Measurements from ENCODE around the gene SMAGP. TPM values are rescaled to one million over a fixed set of nuclear protein-coding genes. Genes with fewer than 3 reads are reported as not detected.
"Not testable (repeated sequence)": the region's sequence is repeated elsewhere in the genome, so short reads cannot be mapped to it uniquely, and the experiment has no call there.

Gene SMAGP
- total RNA-seq, 1 donor: 9.8 TPM

GRCh38 chr12:51265024-51265423 is 5.2 kb downstream of the SMAGP start:
- no peak for TF ChIP-seq CTCF (IDR thresholded peaks at IDR 0.05; ENCODE audit: extremely low read depth, low read depth, low read length)
- no peaks in the 10 kb centered on the region for H3K36me3 ChIP-seq (ENCODE audit: insufficient read depth, low read length)
- no peak overlapping the region for H3K4me3 ChIP-seq (ENCODE audit: insufficient read depth, low read length)
- no peak overlapping the region for H3K27ac ChIP-seq (ENCODE audit: low read depth, low read length)
- peaks cover 62% of the 10 kb centered on the region for H3K79me2 ChIP-seq (ENCODE audit: insufficient read depth, low read length)
- H4K20me1 ChIP-seq (ENCODE audit: insufficient read depth, low read length): peaks cover 3% of the 10 kb centered on the region
- H3K9me3 ChIP-seq (ENCODE audit: low read depth, low read length): no peaks in the 10 kb centered on the region
- no peak overlapping the region for H2AFZ ChIP-seq (ENCODE audit: low read length)
- H3K4me2 ChIP-seq (ENCODE audit: insufficient read depth, low read length): no peak overlapping the region
- no peak for DNase-seq (ENCODE audit: insufficient read length, low spot score, missing footprints)
- no peaks in the 10 kb centered on the region for H3K27me3 ChIP-seq (ENCODE audit: insufficient read depth, low read length)
- peaks cover 16% of the 10 kb centered on the region for H3K4me1 ChIP-seq (ENCODE audit: insufficient read depth, low read length)

GRCh38 chr12:51264297-51264696 is 5.9 kb downstream of the SMAGP start:
- H3K36me3 ChIP-seq (ENCODE audit: insufficient read depth, low read length): no peaks in the 10 kb centered on the region
- H3K4me1 ChIP-seq (ENCODE audit: insufficient read depth, low read length): peaks cover 13% of the 10 kb centered on the region
- H2AFZ ChIP-seq (ENCODE audit: low read length): no peak overlapping the region
- no peak for DNase-seq (ENCODE audit: insufficient read length, low spot score, missing footprints)
- H3K79me2 ChIP-seq (ENCODE audit: insufficient read depth, low read length): peaks cover 58% of the 10 kb centered on the region
- H3K9me3 ChIP-seq (ENCODE audit: low read depth, low read length): no peaks in the 10 kb centered on the region
- peaks cover 3% of the 10 kb centered on the region for H4K20me1 ChIP-seq (ENCODE audit: insufficient read depth, low read length)
- H3K4me2 ChIP-seq (ENCODE audit: insufficient read depth, low read length): no peak overlapping the region
- H3K27ac ChIP-seq (ENCODE audit: low read depth, low read length): no peak overlapping the region
- no peaks in the 10 kb centered on the region for H3K27me3 ChIP-seq (ENCODE audit: insufficient read depth, low read length)
- no peak overlapping the region for H3K4me3 ChIP-seq (ENCODE audit: insufficient read depth, low read length)
- TF ChIP-seq CTCF (IDR thresholded peaks at IDR 0.05; ENCODE audit: extremely low read depth, low read depth, low read length): no peak

- no peak for TF ChIP-seq CTCF (IDR thresholded peaks at IDR 0.05; ENCODE audit: extremely low read depth, low read depth, low read length)
- H2AFZ ChIP-seq (ENCODE audit: low read length): no peak overlapping the region
- peaks cover 3% of the 10 kb centered on the region for H4K20me1 ChIP-seq (ENCODE audit: insufficient read depth, low read length)
- no peak overlapping the region for H3K4me2 ChIP-seq (ENCODE audit: insufficient read depth, low read length)
- no peaks in the 10 kb centered on the region for H3K9me3 ChIP-seq (ENCODE audit: low read depth, low read length)
- H3K27ac ChIP-seq (ENCODE audit: low read depth, low read length): no peak overlapping the region
- H3K4me1 ChIP-seq (ENCODE audit: insufficient read depth, low read length): peaks cover 6% of the 10 kb centered on the region
- H3K36me3 ChIP-seq (ENCODE audit: insufficient read depth, low read length): no peaks in the 10 kb centered on the region
- peaks cover 52% of the 10 kb centered on the region for H3K79me2 ChIP-seq (ENCODE audit: insufficient read depth, low read length)
- H3K4me3 ChIP-seq (ENCODE audit: insufficient read depth, low read length): no peak overlapping the region
- no peaks in the 10 kb centered on the region for H3K27me3 ChIP-seq (ENCODE audit: insufficient read depth, low read length)
- no peak for DNase-seq (ENCODE audit: insufficient read length, low spot score, missing footprints)
These were observed 6.9 kb downstream of the SMAGP start for GRCh38 chr12:51263341-51263740.

- DNase-seq (ENCODE audit: insufficient read length, low spot score, missing footprints): peak; percentile 87
- H3K4me3 ChIP-seq (ENCODE audit: insufficient read depth, low read length): no peak overlapping the region
- H4K20me1 ChIP-seq (ENCODE audit: insufficient read depth, low read length): peaks cover 3% of the 10 kb centered on the region
- no peaks in the 10 kb centered on the region for H3K27me3 ChIP-seq (ENCODE audit: insufficient read depth, low read length)
- H2AFZ ChIP-seq (ENCODE audit: low read length): no peak overlapping the region
- peak overlapping the region; percentile 11 for H3K27ac ChIP-seq (ENCODE audit: low read depth, low read length)
- H3K4me2 ChIP-seq (ENCODE audit: insufficient read depth, low read length): peak overlapping the region; percentile 29
- TF ChIP-seq CTCF (IDR thresholded peaks at IDR 0.05; ENCODE audit: extremely low read depth, low read depth, low read length): peak; percentile 52
- H3K36me3 ChIP-seq (ENCODE audit: insufficient read depth, low read length): no peaks in the 10 kb centered on the region
- no peaks in the 10 kb centered on the region for H3K9me3 ChIP-seq (ENCODE audit: low read depth, low read length)
- H3K4me1 ChIP-seq (ENCODE audit: insufficient read depth, low read length): peaks cover 6% of the 10 kb centered on the region
- peaks cover 50% of the 10 kb centered on the region for H3K79me2 ChIP-seq (ENCODE audit: insufficient read depth, low read length)
These were observed 7.4 kb downstream of the SMAGP start for GRCh38 chr12:51262758-51263177.

GRCh38 chr12:51259600-51259999 is 10.6 kb downstream of the SMAGP start:
- not testable (repeated sequence) for H3K27ac ChIP-seq (ENCODE audit: low read depth, low read length); H3K36me3 ChIP-seq (ENCODE audit: insufficient read depth, low read length); DNase-seq (ENCODE audit: insufficient read length, low spot score, missing footprints); H3K4me2 ChIP-seq (ENCODE audit: insufficient read depth, low read length); H3K9me3 ChIP-seq (ENCODE audit: low read depth, low read length); H3K27me3 ChIP-seq (ENCODE audit: insufficient read depth, low read length); H3K4me3 ChIP-seq (ENCODE audit: insufficient read depth, low read length); H4K20me1 ChIP-seq (ENCODE audit: insufficient read depth, low read length); H3K4me1 ChIP-seq (ENCODE audit: insufficient read depth, low read length); H2AFZ ChIP-seq (ENCODE audit: low read length)
- peaks cover 44% of the 10 kb centered on the region for H3K79me2 ChIP-seq (ENCODE audit: insufficient read depth, low read length)
